Stimulated activated CD8-positive, alpha-beta memory T cell treated with anti-CD3 and anti-CD28 coated beads, Interleukin-4, amount 100 ng/mL, for 24 hours (primary cell): ENCODE measurements around the gene PELI3.
"Not testable (repeated sequence)": the region's sequence is repeated elsewhere in the genome, so short reads cannot be mapped to it uniquely, and the experiment has no call there.

Source experiments
- DNase-seq: peaks from one replicate; pipeline ENCODE4 v3.0.0-alpha.2; 2020; ENCODE audit warnings: low read depth

PELI3 gene

GRCh38 chr11:66447012-66447411 lies 19.7 kb upstream of the PELI3 start:
- no peak for DNase-seq

- DNase-seq, result no peak
Measured at GRCh38 chr11:66448523-66448922, 18.2 kb upstream of the PELI3 start.

- no peak for DNase-seq
Measured at GRCh38 chr11:66450560-66450959, 16.1 kb upstream of the PELI3 start.

GRCh38 chr11:66451663-66452062 lies 15.0 kb upstream of the PELI3 start:
- no peak for DNase-seq

- no peak for DNase-seq
Measured at GRCh38 chr11:66454247-66454646, 12.5 kb upstream of the PELI3 start.

- no peak for DNase-seq
Measured at GRCh38 chr11:66454828-66455227, 11.9 kb upstream of the PELI3 start.

GRCh38 chr11:66457826-66458225 lies 8.9 kb upstream of the PELI3 start:
- no peak for DNase-seq

GRCh38 chr11:66459138-66459778 lies 7.4 kb upstream of the PELI3 start:
- DNase-seq, result no peak

GRCh38 chr11:66462010-66462409 lies 4.7 kb upstream of the PELI3 start:
- DNase-seq, result no peak

GRCh38 chr11:66462911-66463310 lies 3.8 kb upstream of the PELI3 start:
- no peak for DNase-seq

- not testable (repeated sequence) for DNase-seq
Measured at GRCh38 chr11:66464116-66464515, 2.6 kb upstream of the PELI3 start.

GRCh38 chr11:66464916-66465315 lies 1.8 kb upstream of the PELI3 start:
- DNase-seq, result no peak

- no peak for DNase-seq
Measured at GRCh38 chr11:66465373-66466224, 1.1 kb upstream of the PELI3 start.

GRCh38 chr11:66467034-66467659 lies 442 bp downstream of the PELI3 start:
- DNase-seq, result peak; percentile 18

- DNase-seq, result no peak
Measured at GRCh38 chr11:66467756-66468155, 1.1 kb downstream of the PELI3 start.

- DNase-seq, result no peak
Measured at GRCh38 chr11:66468691-66469090, 2.0 kb downstream of the PELI3 start.

- DNase-seq, result no peak
Measured at GRCh38 chr11:66469441-66469840, 2.7 kb downstream of the PELI3 start.

- DNase-seq, result no peak
Measured at GRCh38 chr11:66470015-66470414, 3.3 kb downstream of the PELI3 start.

GRCh38 chr11:66471142-66471541 lies 4.4 kb downstream of the PELI3 start:
- no peak for DNase-seq

GRCh38 chr11:66472054-66472453 lies 5.3 kb downstream of the PELI3 start:
- DNase-seq, result no peak

- DNase-seq, result no peak
Measured at GRCh38 chr11:66473167-66473566, 6.5 kb downstream of the PELI3 start.

- DNase-seq, result no peak
Measured at GRCh38 chr11:66473608-66474515, 7.2 kb downstream of the PELI3 start.
